ENCODE data around the gene CACHD1.

- TF ChIP-seq, protein P1, sequence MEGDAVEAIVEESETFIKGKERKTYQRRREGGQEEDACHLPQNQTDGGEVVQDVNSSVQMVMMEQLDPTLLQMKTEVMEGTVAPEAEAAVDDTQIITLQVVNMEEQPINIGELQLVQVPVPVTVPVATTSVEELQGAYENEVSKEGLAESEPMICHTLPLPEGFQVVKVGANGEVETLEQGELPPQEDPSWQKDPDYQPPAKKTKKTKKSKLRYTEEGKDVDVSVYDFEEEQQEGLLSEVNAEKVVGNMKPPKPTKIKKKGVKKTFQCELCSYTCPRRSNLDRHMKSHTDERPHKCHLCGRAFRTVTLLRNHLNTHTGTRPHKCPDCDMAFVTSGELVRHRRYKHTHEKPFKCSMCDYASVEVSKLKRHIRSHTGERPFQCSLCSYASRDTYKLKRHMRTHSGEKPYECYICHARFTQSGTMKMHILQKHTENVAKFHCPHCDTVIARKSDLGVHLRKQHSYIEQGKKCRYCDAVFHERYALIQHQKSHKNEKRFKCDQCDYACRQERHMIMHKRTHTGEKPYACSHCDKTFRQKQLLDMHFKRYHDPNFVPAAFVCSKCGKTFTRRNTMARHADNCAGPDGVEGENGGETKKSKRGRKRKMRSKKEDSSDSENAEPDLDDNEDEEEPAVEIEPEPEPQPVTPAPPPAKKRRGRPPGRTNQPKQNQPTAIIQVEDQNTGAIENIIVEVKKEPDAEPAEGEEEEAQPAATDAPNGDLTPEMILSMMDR (conservative IDR thresholded peaks at IDR 0.05 in 1 of 2, IDR thresholded peaks at IDR 0.05 in 1 of 2; ENCODE audit: low read depth in 1 of 2, low read length in 2 of 2), result no peak
- no peak for TF ChIP-seq EZH2 (IDR thresholded peaks at IDR 0.05; ENCODE audit: low read length, missing control alignments)
These were observed 11.3 kb downstream of the CACHD1 start for GRCh38 chr1:64480999-64481772.
